Mesenchymal stem cell (in vitro differentiated cells and primary cell): ENCODE measurements around the gene CPNE5.

ENCODE experiments used
- DNase-seq: peaks from one replicate; pipeline ENCODE4 v3.0.0-alpha.2; 2013
- H2AFZ ChIP-seq: one replicate; pipeline ENCODE4 v1.6.1; 2013; ENCODE audit warnings: low read depth, mild to moderate bottlenecking, control low read depth, inconsistent platforms, low read length, moderate library complexity
- H2AK5ac ChIP-seq: 2 replicates; pipeline ENCODE4 v1.6.1; 2013; ENCODE audit warnings: low read length, moderate library complexity, mild to moderate bottlenecking, inconsistent platforms; ENCODE audit not compliant: severe bottlenecking
- H2BK120ac ChIP-seq: one replicate; pipeline ENCODE4 v1.6.1; 2013; ENCODE audit warnings: low read depth, mild to moderate bottlenecking, inconsistent platforms, low read length, moderate library complexity
- H2BK12ac ChIP-seq, 2 experiments: one replicate each; pipeline ENCODE4 v1.6.1; 2013; ENCODE audit warnings: inconsistent platforms in 2 of 2, low read length in 2 of 2, mild to moderate bottlenecking in 2 of 2, moderate library complexity in 2 of 2, control low read depth in 1 of 2
- H2BK15ac ChIP-seq: one replicate; pipeline ENCODE4 v1.6.1; 2013; ENCODE audit warnings: mild to moderate bottlenecking, low read depth, inconsistent platforms; ENCODE audit not compliant: poor library complexity, severe bottlenecking
- H2BK5ac ChIP-seq: 2 replicates; pipeline ENCODE4 v1.6.1; 2013; ENCODE audit warnings: low read depth, mild to moderate bottlenecking, low read length, control low read depth, inconsistent platforms; ENCODE audit not compliant: poor library complexity, severe bottlenecking
- H3K14ac ChIP-seq, 2 experiments: one replicate each; pipeline ENCODE4 v1.6.1; 2013; ENCODE audit warnings: inconsistent platforms in 2 of 2, low read length in 2 of 2, control low read depth in 1 of 2, mild to moderate bottlenecking in 1 of 2, moderate library complexity in 1 of 2
- H3K18ac ChIP-seq, 2 experiments: one replicate each; pipeline ENCODE4 v1.6.1; 2013; ENCODE audit warnings: inconsistent platforms in 2 of 2, low read length in 2 of 2, control low read depth in 1 of 2, low read depth in 1 of 2, mild to moderate bottlenecking in 1 of 2
- H3K23ac ChIP-seq, 2 experiments: one replicate each; pipeline ENCODE4 v1.6.1; 2013; ENCODE audit warnings: inconsistent platforms in 2 of 2, low read length in 2 of 2, mild to moderate bottlenecking in 2 of 2, moderate library complexity in 2 of 2, control low read depth in 1 of 2
- H3K27ac ChIP-seq: 2 replicates; pipeline ENCODE4 v1.5.1; 2013; ENCODE audit warnings: mild to moderate bottlenecking, moderate library complexity, low read length, control low read depth, inconsistent platforms; ENCODE audit not compliant: poor library complexity, severe bottlenecking
- H3K27me3 ChIP-seq, 2 experiments: 2 replicates each; pipeline versions ENCODE4 v1.6.1 to v1.7.0; 2013; ENCODE audit warnings: low read length in 2 of 2, mild to moderate bottlenecking in 2 of 2, moderate library complexity in 2 of 2, control low read depth in 1 of 2, inconsistent platforms in 1 of 2; ENCODE audit not compliant: control insufficient read depth in 1 of 2, insufficient read depth in 1 of 2
- H3K36me3 ChIP-seq, 2 experiments: 2 replicates each; pipeline versions ENCODE4 v1.6.1 to v1.7.0; 2013; ENCODE audit warnings: low read length in 2 of 2, control low read depth in 1 of 2, inconsistent platforms in 1 of 2, low read depth in 1 of 2, mild to moderate bottlenecking in 1 of 2; ENCODE audit not compliant: insufficient read depth in 2 of 2, control insufficient read depth in 1 of 2
- H3K4ac ChIP-seq, 2 experiments: one replicate each; pipeline ENCODE4 v1.6.1; 2013; ENCODE audit warnings: inconsistent platforms in 2 of 2, low read length in 2 of 2, mild to moderate bottlenecking in 2 of 2, moderate library complexity in 2 of 2, control low read depth in 1 of 2, low read depth in 1 of 2
- H3K4me1 ChIP-seq: 2 replicates; pipeline ENCODE4 v1.6.1; 2013; ENCODE audit warnings: low read depth, low read length, control low read depth; ENCODE audit not compliant: control insufficient read depth, insufficient read depth
- H3K4me2 ChIP-seq: 2 replicates; pipeline ENCODE4 v1.6.1; 2013; ENCODE audit warnings: low read length, mild to moderate bottlenecking, inconsistent platforms; ENCODE audit not compliant: poor library complexity, severe bottlenecking
- H3K4me3 ChIP-seq, 2 experiments: 2 replicates each; pipeline versions ENCODE4 v1.5.1 to v1.7.0; 2013; ENCODE audit warnings: low read length in 2 of 2, mild to moderate bottlenecking in 2 of 2, control low read depth in 1 of 2, low read depth in 1 of 2; ENCODE audit not compliant: insufficient read depth in 1 of 2
- H3K79me1 ChIP-seq: replicated peaks from 2 replicates; pipeline ENCODE4 v1.6.1; 2013; ENCODE audit warnings: mild to moderate bottlenecking, control low read depth, low read length, inconsistent platforms; ENCODE audit not compliant: poor library complexity, severe bottlenecking
- H3K9ac ChIP-seq: 2 replicates; pipeline ENCODE4 v1.7.0; 2013; ENCODE audit warnings: mild to moderate bottlenecking, low read length, moderate library complexity
- H3K9me3 ChIP-seq: 2 replicates; pipeline ENCODE4 v1.7.0; 2013; ENCODE audit warnings: mild to moderate bottlenecking, low read length; ENCODE audit not compliant: control insufficient read depth
- H4K8ac ChIP-seq: one replicate; pipeline ENCODE4 v1.6.1; 2013; ENCODE audit warnings: inconsistent platforms, mild to moderate bottlenecking, low read length, moderate library complexity
- H4K91ac ChIP-seq: one replicate; pipeline ENCODE4 v1.6.1; 2013; ENCODE audit warnings: mild to moderate bottlenecking, low read length, inconsistent platforms
- WGBS: methylation state at CpG from one replicate; pipeline ENCODE4 v1.1.7; 2013; ENCODE audit warnings: mixed read lengths; 5-methylcytosine and 5-hydroxymethylcytosine counted together

Gene CPNE5

GRCh38 chr6:36821581-36822335, 17.5 kb downstream of the CPNE5 start:
- Histone ChIP-seq H3K4me1 (peaks cover 11% of the 10 kb centered on the region), H4K8ac (peak overlapping the region; percentile 54), H2BK120ac (no peak overlapping the region), H2BK5ac (no peak overlapping the region), H4K91ac (peak overlapping the region; percentile 77), H3K36me3 (no peaks in the 10 kb centered on the region), H3K9me3 (no peaks in the 10 kb centered on the region), H3K9ac (no peak overlapping the region), H2AFZ (no peak overlapping the region), H2AK5ac (peak overlapping the region; percentile 13), H3K27ac (no peak overlapping the region), H3K23ac (no peak overlapping the region), H3K27me3 (peaks cover 0 to 73% of the 10 kb centered on the region in 2 experiments), H3K4me3 (no peak overlapping the region), H3K4me2 (no peak overlapping the region), H3K4ac (peak overlapping the region in 1 of 2 experiments; percentile 49), H3K14ac (peak overlapping the region in 1 of 2 experiments; percentile 85), H2BK15ac (peak overlapping the region; percentile 38), H2BK12ac (peak overlapping the region; percentile 2 to 11), H3K18ac (peak overlapping the region; percentile 10 to 86), H3K79me1 (no peaks in the 10 kb centered on the region)
- WGBS, result 94% methylated on average over 14 of the region's 14 CpGs
- no peak for DNase-seq

DNA sequence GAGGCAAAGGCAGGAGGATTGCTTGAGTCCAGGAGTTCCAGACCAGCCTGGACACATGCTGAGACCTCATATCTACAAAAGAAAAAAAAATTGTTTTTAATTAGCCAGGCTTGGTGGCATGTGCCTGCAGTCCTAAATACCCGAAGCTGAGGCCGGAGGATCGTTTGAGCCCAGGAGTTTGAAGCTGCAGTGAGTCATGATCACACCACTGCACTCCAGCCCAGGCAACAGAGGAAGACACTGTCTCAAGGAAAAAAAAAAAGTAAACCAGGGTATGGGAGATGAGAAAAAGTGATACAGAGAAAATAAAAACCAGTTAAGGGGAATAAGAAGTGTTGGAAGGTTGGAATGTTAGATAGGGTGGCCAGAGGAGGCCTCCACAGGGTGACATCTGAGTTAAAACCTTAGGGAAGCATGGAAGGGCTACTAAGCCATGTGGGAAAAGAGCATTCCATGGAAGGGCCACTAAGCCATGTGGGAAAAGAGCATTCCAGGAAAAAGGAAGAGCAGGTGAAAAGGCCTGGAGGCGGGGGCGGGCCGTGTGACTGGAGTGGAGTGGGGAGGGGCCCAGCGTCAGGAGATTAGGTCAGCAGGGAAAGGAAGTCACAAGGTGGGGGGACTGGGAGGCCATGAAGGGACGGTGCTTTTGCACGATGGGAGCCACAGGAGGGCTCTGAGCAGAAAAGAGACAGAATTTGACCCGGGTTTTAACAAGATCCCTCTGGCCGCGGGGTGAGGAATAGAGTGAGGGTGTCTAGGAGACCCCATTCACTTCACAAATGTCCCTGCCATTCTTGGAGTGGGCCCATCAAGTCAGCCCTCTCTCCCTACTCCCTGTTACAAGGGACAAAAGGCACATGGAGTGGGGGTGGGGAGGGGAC, 18.3 kb downstream of the CPNE5 start:
- H3K27me3 ChIP-seq, result peaks cover 0 to 73% of the 10 kb centered on the region in 2 experiments
- peak overlapping the region in 1 of 2 experiments; percentile 66 for H3K4ac ChIP-seq
- H4K91ac ChIP-seq, result peak overlapping the region; percentile 77
- H3K23ac ChIP-seq, result no peak overlapping the region
- H2BK5ac ChIP-seq, result no peak overlapping the region
- DNase-seq, result peak; percentile 88
- no peak overlapping the region for H2AK5ac ChIP-seq
- H3K14ac ChIP-seq, result peak overlapping the region in 1 of 2 experiments; percentile 85
- H2BK12ac ChIP-seq, result peak overlapping the region; percentile 18 to 51
- H3K9me3 ChIP-seq, result no peaks in the 10 kb centered on the region
- H3K9ac ChIP-seq, result no peak overlapping the region
- peak overlapping the region; percentile 38 for H3K27ac ChIP-seq
- H2BK15ac ChIP-seq, result no peak overlapping the region
- peak overlapping the region; percentile 27 for H2BK120ac ChIP-seq
- 27% methylated on average over 10 of the region's 12 CpGs for WGBS
- H3K4me1 ChIP-seq, result peaks cover 8% of the 10 kb centered on the region
- no peak overlapping the region for H3K4me2 ChIP-seq
- H3K36me3 ChIP-seq, result no peaks in the 10 kb centered on the region
- H3K18ac ChIP-seq, result peak overlapping the region in 1 of 2 experiments; percentile 86
- no peaks in the 10 kb centered on the region for H3K79me1 ChIP-seq
- H2AFZ ChIP-seq, result no peak overlapping the region
- H4K8ac ChIP-seq, result peak overlapping the region; percentile 69
- no peak overlapping the region for H3K4me3 ChIP-seq

DNA sequence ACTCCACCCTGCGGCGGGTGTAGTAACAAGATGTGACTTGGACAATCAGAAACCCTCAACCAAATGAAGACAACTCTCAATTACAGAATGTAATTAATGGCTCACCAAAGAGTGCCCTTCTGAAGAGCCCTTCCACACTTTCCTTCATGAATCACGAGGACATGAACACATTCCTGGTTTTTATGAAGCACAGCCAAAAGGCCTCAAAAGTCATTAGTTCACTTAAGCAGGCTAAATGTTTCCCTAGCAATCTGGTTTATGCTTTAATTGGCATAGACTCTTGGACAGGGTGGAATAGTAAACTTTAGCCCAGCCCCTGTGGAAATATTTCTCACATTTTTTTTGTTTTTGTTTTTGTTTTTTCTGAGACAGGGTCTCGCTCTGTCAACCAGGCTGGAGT, 20.5 kb downstream of the CPNE5 start:
- Histone ChIP-seq H3K4ac (no peak overlapping the region), H3K36me3 (no peaks in the 10 kb centered on the region), H2BK5ac (no peak overlapping the region), H3K4me3 (no peak overlapping the region), H3K9me3 (no peaks in the 10 kb centered on the region), H3K27me3 (peaks cover 0 to 71% of the 10 kb centered on the region in 2 experiments), H3K14ac (no peak overlapping the region), H3K79me1 (no peaks in the 10 kb centered on the region), H3K4me1 (peaks cover 8% of the 10 kb centered on the region), H2BK12ac (no peak overlapping the region), H3K4me2 (no peak overlapping the region), H2AK5ac (no peak overlapping the region), H2BK120ac (no peak overlapping the region), H3K9ac (no peak overlapping the region), H4K91ac (no peak overlapping the region), H3K27ac (no peak overlapping the region), H2AFZ (no peak overlapping the region), H3K18ac (no peak overlapping the region), H4K8ac (no peak overlapping the region), H2BK15ac (no peak overlapping the region), H3K23ac (no peak overlapping the region)
- DNase-seq, result no peak
- 89% methylated on average over 3 of the region's 4 CpGs for WGBS

DNA sequence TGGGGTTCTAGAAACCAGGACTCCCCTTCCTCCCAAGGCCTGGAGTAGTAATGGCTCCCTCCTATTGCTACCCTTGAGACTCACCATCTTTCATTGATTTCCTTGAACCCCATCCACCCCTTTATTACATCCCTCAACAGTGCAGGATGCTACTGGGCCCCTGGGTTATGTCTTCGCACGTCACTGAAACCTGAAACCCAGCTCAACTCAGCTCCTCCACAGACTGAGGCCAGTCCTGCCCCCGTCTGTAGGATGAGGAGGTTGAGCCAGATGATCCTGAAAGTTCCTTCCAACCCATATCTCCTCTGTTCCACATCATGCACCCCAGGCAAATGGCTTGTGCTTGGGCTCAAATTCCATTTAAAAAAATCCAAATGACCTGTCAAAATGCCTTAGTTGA, 21.4 kb downstream of the CPNE5 start:
- H2AK5ac ChIP-seq, result no peak overlapping the region
- H2BK12ac ChIP-seq, result no peak overlapping the region
- H3K18ac ChIP-seq, result no peak overlapping the region
- H3K4me3 ChIP-seq, result no peak overlapping the region
- no peaks in the 10 kb centered on the region for H3K9me3 ChIP-seq
- no peak overlapping the region for H3K4ac ChIP-seq
- no peaks in the 10 kb centered on the region for H3K79me1 ChIP-seq
- H3K23ac ChIP-seq, result no peak overlapping the region
- no peak overlapping the region for H4K91ac ChIP-seq
- no peak overlapping the region for H3K9ac ChIP-seq
- no peak overlapping the region for H4K8ac ChIP-seq
- no peak overlapping the region for H2BK5ac ChIP-seq
- no peak overlapping the region for H3K27ac ChIP-seq
- no peak overlapping the region for H2AFZ ChIP-seq
- no peak overlapping the region for H3K4me2 ChIP-seq
- H3K36me3 ChIP-seq, result no peaks in the 10 kb centered on the region
- no peak for DNase-seq
- no peak overlapping the region for H2BK120ac ChIP-seq
- H3K4me1 ChIP-seq, result peaks cover 8% of the 10 kb centered on the region
- H3K27me3 ChIP-seq, result peaks cover 0 to 70% of the 10 kb centered on the region in 2 experiments
- no peak overlapping the region for H2BK15ac ChIP-seq
- no peak overlapping the region for H3K14ac ChIP-seq
- 81% methylated on average over 3 of the region's 3 CpGs for WGBS
